NCI-H69 (cell line): Measurements from ENCODE around the gene SLC35D1.
"Not testable (repeated sequence)": the region's sequence is repeated elsewhere in the genome, so short reads cannot be mapped to it uniquely, and the experiment has no call there.

Source experiments
- DNase-seq: peaks from one replicate; lab custom pipeline; 2025; lab: John Stamatoyannopoulos, UW

SLC35D1 gene

DNA sequence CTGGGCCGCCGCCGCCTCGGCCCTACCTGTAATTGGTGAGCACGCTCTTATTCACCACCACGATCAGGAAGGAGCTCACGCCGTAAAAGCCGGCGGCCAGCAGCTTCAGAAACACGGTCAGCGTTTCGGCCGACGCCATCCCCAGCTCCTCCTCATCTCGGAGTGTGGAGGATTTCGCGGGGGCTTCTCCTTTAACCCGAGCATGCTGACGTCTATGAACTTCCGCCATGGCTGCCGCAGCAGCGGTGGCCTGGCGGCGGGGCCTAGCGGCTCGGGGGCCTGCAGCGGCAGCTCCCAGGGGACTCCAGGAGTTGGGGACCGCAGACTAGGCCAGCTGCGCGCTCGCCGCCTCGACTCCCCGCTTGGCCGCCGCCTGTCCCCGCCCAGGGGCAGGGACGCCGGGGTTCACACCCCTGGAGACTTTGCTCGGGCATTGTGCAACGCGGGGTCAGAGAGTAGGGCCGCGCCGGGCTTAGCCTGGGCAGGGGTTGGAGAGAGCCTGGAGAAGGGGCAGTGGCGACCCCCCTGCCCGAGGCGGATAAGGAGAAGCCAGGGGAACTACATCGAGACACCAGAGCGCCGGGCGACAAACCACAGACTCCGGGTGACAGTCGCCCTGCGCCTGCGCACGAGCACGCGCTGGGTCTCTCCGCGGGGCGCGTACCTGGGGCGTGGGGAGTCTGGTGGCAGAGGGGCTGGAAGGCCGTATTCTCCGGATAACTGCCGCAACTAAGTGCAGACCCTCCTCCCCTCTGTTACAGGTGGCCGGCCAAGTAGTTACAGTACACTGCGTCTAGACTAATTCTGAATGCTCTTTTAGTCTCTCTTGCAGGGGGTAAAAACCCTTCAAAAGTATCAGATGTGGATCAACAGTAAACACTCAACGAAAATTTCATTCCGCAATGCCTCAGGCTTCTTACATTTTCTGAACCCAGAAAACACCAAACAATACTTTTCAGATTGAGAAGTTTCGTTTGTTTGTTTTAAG lies at the start of gene SLC35D1:
Gene SLC35D1 (minus strand): TSS at position 364 of the 988 bp plus-strand sequence. CDS start 135 bp downstream, at position 229.
- DNase-seq, result peak; percentile 80

DNA sequence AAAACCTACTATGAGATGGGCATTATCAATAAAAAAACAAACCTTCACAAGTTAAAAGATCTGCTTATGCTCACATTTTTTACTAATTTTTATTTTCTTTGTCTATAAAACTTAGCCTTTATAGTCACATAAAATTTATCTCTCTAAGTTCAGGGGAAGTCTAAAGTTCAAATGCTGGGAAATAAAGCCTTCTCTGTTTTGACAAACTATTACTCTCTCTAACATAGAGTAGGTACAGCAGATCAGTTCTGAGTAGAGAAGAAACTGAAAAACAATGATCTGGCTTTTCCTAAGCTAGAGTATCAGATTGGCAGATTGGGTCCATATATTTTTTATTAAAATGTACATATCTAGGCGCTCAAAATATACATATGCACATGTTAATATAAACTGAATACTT lies 49.6 kb upstream of the SLC35D1 start:
- no peak for DNase-seq

DNA sequence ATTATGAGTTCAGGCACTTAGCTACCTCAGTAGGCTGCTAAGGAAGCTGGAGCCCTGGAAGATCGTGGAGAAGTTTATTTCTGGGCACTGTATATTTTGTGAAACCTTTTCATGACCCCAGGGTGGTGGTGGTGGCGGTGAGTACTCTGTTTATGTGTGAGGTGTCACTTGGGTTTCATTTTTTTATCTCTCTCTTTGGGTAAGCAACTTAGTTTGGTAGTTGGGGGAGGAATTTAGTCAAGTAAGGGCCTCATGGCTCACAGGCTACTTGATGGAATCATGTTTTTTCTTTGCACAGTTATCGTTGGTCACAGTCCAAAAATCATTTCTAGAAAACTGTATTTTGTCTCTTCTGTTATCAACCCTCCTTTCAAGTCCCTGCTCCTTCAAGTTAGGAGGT lies 46.9 kb upstream of the SLC35D1 start:
- no peak for DNase-seq

DNA sequence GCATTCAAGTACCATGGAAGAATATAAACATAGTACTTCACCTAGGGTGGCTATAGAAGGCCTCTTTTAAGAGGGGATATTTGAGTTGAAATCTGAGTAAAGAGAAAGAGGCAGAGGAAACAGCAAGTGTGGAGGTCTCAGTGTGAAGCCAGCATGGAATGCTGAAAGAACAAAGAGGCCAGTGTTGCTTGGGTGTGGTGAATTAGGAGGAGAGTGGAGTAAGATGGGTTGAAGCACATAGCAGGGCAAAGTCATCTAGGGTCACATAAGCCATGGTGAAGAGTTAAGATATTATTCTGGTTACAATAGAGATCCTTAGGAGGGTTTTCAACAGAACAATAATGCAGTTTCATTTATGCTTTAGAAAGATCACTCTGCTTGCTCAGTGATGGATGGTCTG lies 43.4 kb upstream of the SLC35D1 start:
- no peak for DNase-seq

DNA sequence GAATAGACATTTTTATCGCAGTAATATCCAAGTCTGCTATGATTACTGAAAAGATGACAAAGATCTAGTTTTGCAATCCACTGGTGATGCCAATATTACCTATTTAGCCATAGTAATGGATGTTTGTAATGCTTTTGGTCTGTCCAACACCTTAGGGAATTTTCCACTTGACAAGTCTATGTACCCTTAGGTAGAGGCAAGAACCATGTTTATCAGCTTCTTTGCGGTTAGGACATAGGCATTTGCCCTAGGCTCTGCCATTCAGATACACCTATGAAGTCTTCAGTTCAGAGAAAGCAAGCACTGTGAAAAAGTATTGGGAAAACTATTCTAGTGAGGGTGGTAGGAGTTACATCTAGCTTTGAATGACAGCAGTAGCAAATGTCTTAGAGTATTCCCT lies 40.2 kb upstream of the SLC35D1 start:
- DNase-seq, result no peak

DNA sequence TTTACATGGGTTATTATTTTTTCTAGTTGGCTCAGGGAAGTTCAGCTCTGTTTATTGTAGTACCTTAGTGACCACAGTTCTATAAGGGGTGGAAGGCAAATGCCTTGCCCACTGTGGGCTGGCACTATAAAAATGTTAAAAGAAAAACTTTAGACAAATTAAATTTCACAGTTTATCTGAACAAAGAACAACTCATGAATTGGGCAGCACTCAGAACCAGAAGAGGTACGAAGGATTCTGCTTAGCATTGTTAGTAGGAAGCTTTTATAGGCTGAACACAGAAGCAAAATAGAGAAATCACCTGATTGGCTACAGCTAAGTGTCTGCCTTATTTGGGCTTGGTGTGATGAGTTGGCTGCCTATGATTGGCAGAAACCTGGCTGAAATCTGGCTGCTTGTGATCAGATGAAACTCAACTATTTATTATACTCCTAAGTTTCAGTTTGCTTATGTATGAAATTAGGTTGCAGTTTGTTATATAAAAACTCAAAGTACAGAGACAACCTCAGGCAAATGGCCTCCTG lies 35.8 kb upstream of the SLC35D1 start:
- no peak for DNase-seq

DNA sequence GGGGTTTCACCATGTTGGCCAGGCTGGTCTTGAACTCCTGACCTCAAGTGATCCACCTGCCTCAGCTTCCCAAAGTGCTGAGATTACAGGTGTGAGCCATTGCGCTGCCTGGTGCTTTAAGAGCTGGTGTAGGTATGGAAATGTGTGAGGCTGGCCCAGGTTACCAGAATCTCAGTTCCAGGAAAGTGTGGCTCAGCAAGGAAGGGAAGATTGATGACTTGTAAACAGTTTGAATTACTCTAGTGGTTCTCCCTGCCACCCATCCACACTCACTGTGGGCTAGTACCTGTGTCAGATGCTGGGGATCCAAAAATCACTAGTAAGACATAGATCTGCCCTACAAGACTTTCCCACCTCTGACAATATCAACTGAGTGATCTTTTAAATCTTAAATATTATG lies 34.5 kb upstream of the SLC35D1 start:
- DNase-seq, result no peak

DNA sequence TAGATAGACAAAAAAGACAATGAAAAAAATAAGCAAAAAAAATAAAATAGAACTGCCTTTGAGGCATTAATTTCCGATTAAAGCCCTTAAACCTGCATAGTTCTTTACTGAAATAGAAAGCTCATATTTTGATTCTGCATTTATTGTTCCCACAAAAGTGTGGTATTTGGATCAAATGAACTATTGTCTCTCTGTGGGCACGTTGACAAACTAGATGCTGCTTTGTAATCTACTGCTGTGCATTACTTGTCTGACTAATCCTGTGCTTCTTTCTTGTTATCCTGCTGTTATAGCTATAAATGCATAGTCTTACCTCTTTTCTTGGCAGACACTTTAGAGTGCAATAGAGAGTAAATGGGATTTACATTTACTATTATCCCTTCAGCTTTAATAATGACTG lies 31.4 kb upstream of the SLC35D1 start:
- DNase-seq, result no peak

DNA sequence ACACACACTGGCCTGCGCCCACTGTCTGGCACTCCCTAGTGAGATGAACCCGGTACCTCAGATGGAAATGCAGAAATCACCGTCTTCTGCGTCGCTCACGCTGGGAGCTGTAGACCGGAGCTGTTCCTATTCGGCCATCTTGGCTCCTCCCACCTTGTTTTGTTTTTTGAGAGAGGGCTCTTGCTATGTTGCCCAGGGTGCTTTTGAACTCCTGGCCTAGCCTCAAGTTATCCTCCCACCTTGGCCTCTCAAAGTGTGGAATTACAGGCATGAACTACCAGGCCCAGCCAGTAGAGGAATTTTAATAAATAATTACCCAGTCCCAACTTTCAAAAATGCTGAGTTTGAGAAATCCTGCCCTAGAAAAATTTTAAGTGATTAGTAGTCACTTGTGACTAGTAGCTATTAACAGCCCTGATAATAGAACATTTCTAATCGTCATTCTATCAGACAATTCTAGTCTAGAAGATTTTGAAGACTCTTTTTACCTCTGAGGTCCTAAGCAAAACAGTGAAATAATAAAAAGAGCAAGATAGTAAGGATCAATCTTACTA lies 30.9 kb upstream of the SLC35D1 start:
- no peak for DNase-seq

DNA sequence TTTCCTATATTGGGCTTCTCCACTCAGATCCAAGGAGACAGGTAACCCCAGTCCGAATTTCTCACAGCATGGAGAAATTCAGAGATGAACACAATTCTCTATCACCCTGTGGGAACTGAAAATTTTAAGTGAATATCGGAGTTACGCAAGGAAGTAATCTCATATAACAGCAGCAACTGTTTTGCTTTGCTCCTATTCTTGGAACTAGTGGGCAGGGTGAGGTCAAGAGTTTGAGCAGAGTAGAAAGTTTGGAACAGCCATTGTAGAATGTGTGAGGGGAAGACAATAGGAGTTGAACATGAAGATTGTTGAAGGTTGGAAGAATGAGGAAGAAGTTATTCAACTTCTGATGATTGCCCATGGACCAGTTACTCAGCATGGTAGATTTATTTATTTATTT lies 24.3 kb upstream of the SLC35D1 start:
- DNase-seq, result no peak

DNA sequence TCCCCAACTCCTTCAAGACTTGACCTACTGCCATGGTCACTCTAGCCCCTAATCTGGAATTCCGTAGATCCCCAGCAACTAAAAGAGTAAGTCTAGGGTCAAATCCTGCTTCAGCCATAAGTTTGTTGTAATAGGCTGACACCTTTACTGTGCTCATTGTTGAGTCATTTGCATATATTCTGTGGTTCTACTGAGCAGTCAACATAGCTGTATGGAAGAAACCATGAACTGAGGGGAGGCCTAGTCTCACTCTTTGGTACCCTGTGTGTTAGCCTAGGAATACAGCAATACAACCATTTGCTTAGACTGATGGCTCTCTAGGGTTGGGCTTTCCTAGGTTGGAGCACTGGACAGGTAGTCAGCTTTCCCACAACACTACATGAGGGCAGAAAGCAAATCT lies 23.6 kb upstream of the SLC35D1 start:
- DNase-seq, result no peak

DNA sequence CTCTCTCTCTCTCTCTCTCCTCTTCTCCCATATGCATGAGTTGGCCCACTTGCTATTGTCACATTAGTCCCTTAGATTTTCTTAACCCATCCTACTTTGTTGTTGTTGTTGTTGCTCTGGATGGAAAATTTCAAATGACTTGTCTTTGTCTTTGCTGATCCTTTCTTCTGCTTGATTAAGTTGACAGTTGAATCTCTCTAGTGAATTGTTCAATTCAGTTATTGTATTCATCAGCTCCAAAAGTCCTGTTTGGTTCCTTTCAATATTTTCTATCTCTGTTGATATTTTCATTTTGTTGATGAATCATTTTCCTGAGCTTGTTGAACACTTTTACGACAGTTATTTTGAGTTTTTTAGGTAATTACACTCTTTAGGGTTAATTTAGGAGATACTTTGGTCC lies 18.8 kb upstream of the SLC35D1 start:
- no peak for DNase-seq

DNA sequence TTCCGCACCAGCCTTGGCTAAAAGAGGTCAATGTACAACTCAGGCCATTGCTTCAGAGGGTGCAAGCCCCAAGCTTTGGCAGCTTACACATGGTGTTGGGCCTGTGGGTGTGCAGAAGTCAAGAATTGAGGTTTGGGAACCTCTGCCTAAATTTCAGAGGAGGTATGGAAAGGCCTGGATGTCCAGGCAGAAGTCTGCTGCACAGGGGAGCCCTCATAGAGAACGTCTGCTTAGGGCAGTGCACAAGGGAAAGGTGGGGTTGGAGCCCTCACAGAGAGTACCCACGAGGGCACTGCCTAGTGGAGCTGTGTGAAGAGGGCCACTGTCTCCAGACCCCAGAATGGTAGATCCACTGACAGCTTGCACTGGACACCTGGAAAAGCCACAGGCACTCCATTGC lies 13.7 kb upstream of the SLC35D1 start:
- not testable (repeated sequence) for DNase-seq

DNA sequence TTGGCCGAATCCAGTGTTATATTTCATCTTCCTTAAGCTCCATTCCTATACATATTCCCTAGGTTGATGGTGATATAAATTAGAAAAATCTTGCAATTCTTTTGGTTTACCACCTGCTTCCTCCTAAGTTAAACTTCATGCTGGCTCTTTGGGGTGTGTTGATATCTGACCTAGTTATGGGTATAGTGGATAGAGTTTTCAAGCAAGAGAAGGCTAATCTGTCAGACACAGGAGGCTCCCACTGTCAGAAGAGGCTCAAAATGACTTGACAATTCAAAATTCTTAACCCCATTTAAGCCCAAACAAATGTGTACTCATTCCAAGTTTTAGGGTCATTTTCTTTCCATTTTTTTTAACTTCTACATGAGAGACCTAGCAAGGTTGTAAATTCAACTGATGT lies 8.5 kb upstream of the SLC35D1 start:
- no peak for DNase-seq

DNA sequence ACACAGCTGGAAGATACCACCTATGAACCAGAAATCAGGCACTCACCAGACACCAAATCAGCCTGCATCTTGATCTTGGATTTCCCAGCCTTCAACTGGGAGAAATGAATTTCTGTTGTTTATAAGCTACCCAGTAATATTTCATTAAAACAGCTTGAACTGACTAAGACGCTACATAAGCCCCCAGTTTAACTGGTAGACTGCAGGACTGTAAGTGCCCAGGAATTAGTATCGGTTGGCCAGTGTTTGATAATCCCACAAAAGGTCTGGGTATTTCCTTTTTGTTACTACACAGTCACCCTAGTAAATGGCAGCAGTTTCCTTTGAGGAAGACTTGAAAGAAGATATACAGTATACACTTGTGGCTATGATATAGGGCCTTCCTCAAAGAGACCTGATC lies 7.3 kb upstream of the SLC35D1 start:
- no peak for DNase-seq

DNA sequence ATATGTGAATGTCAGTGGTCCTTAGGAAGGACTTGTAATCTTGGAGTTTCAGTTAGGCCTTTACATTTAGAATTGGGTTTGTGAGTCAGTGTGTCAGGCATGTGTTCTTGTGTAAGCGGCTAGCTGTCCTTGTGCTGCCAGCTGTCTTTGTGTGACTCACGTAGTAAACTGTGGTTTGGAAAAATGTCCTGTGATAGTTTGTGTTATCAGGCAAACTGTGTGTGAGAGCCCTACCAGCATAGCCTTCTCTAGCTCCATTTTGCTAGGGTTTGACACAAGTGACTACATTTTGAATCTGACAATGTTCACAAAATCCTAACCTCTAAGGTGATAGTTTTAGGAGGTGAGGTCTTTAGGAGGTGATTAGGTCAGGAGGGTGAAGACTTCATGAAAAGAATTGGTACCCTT lies 6.9 kb upstream of the SLC35D1 start:
- DNase-seq, result no peak

DNA sequence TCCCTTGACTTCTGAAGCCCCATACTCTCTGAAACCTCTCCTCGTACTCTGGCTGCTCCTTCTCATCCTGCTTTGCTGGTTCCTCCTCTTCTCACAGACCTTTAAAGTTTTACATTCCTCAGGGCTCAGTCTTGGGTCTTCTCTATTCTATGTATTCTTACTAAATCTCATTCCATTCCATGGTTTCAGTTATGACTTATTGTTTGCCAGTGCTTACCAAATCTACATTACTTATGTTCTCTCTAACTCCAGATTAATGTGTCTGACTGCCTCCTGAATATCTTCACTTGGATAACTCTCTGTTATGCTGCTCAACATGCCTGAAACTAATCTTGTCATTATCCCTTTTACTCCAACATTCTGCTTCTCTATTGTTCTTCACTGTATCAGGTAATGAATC lies 5.4 kb upstream of the SLC35D1 start:
- DNase-seq, result no peak

DNA sequence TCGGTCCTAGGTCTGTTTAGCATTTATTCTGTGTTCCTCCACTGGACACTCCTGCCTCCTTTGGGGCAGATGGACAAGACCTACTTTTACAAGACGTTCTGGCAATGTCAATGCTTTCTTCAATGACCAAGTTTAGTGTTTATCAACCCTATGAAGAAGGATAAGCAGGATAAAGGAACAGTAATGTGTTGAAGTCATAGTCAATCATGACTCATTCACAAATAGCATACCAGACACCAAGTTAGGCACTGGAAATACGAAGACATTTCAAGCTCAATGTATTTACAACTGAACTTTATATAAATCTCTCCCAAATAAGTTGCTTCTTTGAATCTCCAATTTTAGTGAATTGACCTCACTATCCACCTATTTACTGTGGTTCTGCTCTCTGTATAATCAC lies 4.8 kb upstream of the SLC35D1 start:
- DNase-seq, result no peak

DNA sequence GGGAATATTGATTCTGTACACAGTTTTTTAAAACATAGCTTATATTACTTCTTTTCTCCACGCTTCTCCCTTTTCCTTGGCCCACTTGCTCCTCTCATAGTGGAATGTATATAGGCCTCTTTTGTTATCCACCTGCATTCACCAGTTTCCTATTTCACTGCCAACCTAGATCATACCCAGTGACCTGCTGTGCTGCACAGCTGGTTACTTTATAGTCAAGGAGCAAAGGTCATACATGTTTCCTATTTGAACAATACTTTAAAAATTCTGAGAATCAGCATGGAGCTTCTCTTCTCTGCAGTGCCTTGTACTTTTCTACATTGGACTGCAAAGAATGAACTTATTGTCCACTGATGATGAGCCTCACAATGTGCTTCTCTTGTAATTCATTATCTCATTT lies 4.3 kb upstream of the SLC35D1 start:
- DNase-seq, result peak; percentile 82

DNA sequence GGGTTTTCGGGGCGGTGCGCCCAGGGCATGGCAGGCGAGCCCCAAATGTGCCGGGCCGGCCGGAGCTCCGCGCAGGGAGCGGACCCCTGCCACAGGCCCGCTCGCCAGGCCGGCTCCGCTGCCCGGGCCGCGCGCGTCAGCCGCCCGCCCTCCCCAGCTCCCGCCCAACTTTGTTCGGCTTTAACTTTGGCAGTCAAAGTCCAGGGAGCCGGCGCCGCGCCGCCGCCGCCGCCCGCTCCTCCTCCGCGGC lies 488 bp downstream of the SLC35D1 start:
- peak; percentile 70 for DNase-seq

DNA sequence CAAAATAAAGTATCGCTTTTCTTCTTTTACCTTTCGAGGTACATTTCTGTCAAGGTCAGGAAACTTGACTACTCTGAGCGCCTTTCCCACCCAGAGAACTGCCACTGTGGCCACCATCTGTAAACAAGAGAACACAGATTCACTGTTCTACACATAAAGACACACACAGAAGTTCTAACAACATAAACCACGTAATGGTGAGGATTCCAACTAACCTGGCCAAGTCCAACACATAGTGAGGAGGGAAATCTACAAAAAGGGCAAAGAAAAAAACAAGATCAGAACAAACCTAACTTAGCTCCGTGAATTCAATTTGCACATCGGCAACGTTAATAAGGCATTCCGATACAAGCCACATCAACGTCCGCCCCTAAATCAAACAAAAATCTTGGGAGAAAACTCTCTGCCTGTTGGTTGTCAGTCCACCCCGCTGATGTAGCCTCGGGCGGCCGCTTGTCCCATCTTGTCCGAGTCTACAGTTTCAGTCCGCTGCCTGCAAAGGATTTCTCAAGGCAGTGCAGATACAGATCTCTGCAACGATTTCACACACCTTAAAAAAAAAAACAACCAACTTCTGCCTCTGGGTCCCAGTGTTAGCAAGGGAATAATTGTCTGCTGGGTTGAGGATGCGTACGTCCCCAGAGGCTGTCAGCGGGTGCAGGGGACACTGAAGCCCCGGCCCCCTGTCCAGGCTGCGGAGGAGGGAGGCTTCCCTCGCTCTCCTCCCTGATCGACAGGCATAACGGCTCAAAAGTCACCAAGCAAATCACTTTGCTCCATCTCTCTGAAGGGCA lies 1.0 kb downstream of the SLC35D1 start:
- peak; percentile 32 for DNase-seq

DNA sequence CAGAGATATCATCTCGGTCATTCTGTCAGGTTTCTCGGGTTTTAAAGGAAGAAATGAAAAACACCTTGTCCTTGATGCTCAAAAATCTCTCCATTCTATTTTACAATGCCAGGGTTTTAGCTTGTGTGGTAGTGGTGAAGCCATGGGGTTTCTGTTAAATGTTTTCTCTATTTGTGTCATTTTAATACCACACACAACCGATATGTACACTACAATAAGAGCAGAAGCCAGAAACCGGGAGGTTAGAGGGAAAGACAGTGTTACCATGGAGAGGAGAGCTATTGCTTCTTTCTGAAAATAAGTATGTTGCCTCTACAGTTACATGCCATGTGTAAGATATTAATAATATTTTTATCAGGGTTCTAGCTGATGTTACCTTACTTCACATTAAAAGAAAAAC lies 2.8 kb downstream of the SLC35D1 start:
- DNase-seq, result no peak
